Uterus (tissue), 2 donors: ENCODE data around the gene GRIPAP1.

ENCODE experiments used
- CTCF ChIP-seq, 4 experiments: fragments of 200-600 bp in 2 of 4; fragments of 450-650 bp in 2 of 4; sonication (generic) in 2 of 4; IDR thresholded peaks; one replicate each; pipeline ENCODE4 v1.5.1; 2016 to 2019; ENCODE audit warnings: antibody characterized with exemption in 4 of 4, mild to moderate bottlenecking in 2 of 4, moderate library complexity in 1 of 4
- POLR2A ChIP-seq, 2 donors: fragments of 450-650 bp; IDR thresholded peaks; one replicate each; pipeline ENCODE4 v1.6.1; 2016; ENCODE audit warnings: antibody characterized with exemption in 2 of 2, mild to moderate bottlenecking in 1 of 2, moderate library complexity in 1 of 2

DNA sequence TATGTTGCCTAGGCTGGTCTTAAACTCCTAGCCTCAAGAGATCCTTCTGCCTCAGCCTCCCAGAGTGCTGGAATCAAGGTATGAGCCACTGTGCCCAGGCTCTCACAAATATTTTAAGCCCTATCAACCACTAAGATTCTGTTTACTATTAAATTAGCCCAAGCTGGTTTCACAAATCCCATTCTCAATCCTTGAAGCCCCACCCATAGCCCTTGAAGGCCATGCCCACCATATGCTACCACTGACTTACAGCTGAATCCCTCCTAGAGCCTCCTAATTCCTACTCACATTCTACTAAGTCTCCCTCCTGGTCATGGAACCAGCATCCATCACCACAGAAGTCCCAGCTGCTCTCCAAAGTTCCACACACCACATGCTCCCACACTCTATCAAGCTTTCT, 9.7 kb downstream of the GRIPAP1 start:
- TF ChIP-seq CTCF (IDR thresholded peaks at IDR 0.05) (no peak), POLR2A (IDR thresholded peaks at IDR 0.05) (no peak)
